HG03571 (cell line): ENCODE results near the gene PLAC8.
"Not testable (repeated sequence)": the region's sequence is repeated elsewhere in the genome, so short reads cannot be mapped to it uniquely, and the experiment has no call there.

Source experiments
- ATAC-seq: cut with Tn5 transposase; IDR thresholded peaks from one replicate; pipeline ENCODE4 v1.9.1; 2021; ENCODE audit not compliant: unreplicated experiment

PLAC8 gene

GRCh38 chr4:83074086-83074704 is 40.3 kb downstream of the PLAC8 start:
- peak; percentile 67 for ATAC-seq

- no peak for ATAC-seq
These were observed 43.4 kb downstream of the PLAC8 start for GRCh38 chr4:83071116-83071515.

GRCh38 chr4:83067058-83067639 is 47.4 kb downstream of the PLAC8 start:
- no peak for ATAC-seq

GRCh38 chr4:83065266-83065665 is 49.3 kb downstream of the PLAC8 start:
- ATAC-seq: no peak

- ATAC-seq: no peak
These were observed 51.8 kb downstream of the PLAC8 start for GRCh38 chr4:83062739-83063138.

- no peak for ATAC-seq
These were observed 59.6 kb downstream of the PLAC8 start for GRCh38 chr4:83054928-83055327.

- ATAC-seq: not testable (repeated sequence)
These were observed 65.7 kb downstream of the PLAC8 start for GRCh38 chr4:83048781-83049180.

- no peak for ATAC-seq
These were observed 67.6 kb downstream of the PLAC8 start for GRCh38 chr4:83046693-83047473.

GRCh38 chr4:83043801-83044407 is 70.6 kb downstream of the PLAC8 start:
- no peak for ATAC-seq

- not testable (repeated sequence) for ATAC-seq
These were observed 71.4 kb downstream of the PLAC8 start for GRCh38 chr4:83043157-83043556.

GRCh38 chr4:83040269-83040668 is 74.3 kb downstream of the PLAC8 start:
- no peak for ATAC-seq
